Hepatocyte (in vitro differentiated cells): ENCODE results near the gene PHGDH.

Source experiments
- CTCF ChIP-seq: fragments of 200-600 bp; sonication (generic); IDR thresholded peaks from 2 replicates; pipeline ENCODE4 v1.5.1; 2016; ENCODE audit warnings: antibody characterized with exemption, mild to moderate bottlenecking; ENCODE audit not compliant: poor library complexity
- EZH2 ChIP-seq: fragments of 200-600 bp; sonication (generic); IDR thresholded peaks from 2 replicates; pipeline ENCODE4 v1.6.1; 2016; ENCODE audit warnings: antibody characterized with exemption, mild to moderate bottlenecking, borderline replicate concordance

- TF ChIP-seq CTCF = no peak
- TF ChIP-seq EZH2 = no peak
These were observed 10.2 kb downstream of the PHGDH start for GRCh38 chr1:119721896-119722295.
